IMR-90 (cell line): ENCODE data around the gene ADGRL3. TPM values are rescaled to one million over a fixed set of nuclear protein-coding genes. Genes with fewer than 3 reads are reported as not detected.
"Not testable (repeated sequence)": the region's sequence is repeated elsewhere in the genome, so short reads cannot be mapped to it uniquely, and the experiment has no call there.

Experiments
- ATAC-seq: fragments of 200-7000 bp; cut with Tn5 transposase; 2 replicates; pipeline ENCODE4 v1.9.1; 2020; ENCODE audit warnings: low read depth, mild to moderate bottlenecking, moderate library complexity
- BruUV-seq: library from RNA; stranded (reverse); fragments of 400-500 nt; replicated peaks from 2 replicates; lab custom pipeline; 2021; lab: Mats Ljungman, UMichigan
- CTCF ChIA-PET: fragments of 300-600 bp; formaldehyde crosslinking; extraction: SDS; loops from one replicate; lab custom pipeline; 2021; ENCODE audit warnings: antibody characterized with exemption; lab: Yijun Ruan, JAX
- POLR2A ChIA-PET: fragments of 300-600 bp; sonication (Branson Sonifier 250); formaldehyde crosslinking; loops from one replicate; lab custom pipeline; 2022; ENCODE audit warnings: antibody characterized with exemption; ENCODE audit not compliant: unreplicated experiment; lab: Charles Lee
- DNase-seq: peaks from one replicate; pipeline ENCODE4 v3.0.0; 2013
- H2AFZ ChIP-seq: replicated peaks from 2 replicates; pipeline ENCODE3; 2013; ENCODE audit warnings: low read length, mild to moderate bottlenecking; ENCODE audit not compliant: poor library complexity
- H2AK5ac ChIP-seq: 2 replicates; pipeline ENCODE4 v1.6.1; 2013; ENCODE audit warnings: low read depth, low read length, inconsistent platforms
- H2AK9ac ChIP-seq: replicated peaks from 2 replicates; pipeline ENCODE3; 2013; ENCODE audit warnings: mild to moderate bottlenecking, low read depth, low read length, moderate library complexity; ENCODE audit not compliant: poor library complexity
- H2BK120ac ChIP-seq: 2 replicates; pipeline ENCODE4 v1.6.1; 2013; ENCODE audit warnings: low read depth, low read length, inconsistent platforms
- H2BK15ac ChIP-seq: 3 replicates; pipeline ENCODE4 v1.6.1; 2013; ENCODE audit warnings: low read depth, low read length, inconsistent platforms
- H2BK20ac ChIP-seq: 2 replicates; pipeline ENCODE4 v1.6.1; 2013; ENCODE audit warnings: low read depth, mild to moderate bottlenecking, inconsistent platforms, low read length, moderate library complexity
- H2BK5ac ChIP-seq: 2 replicates; pipeline ENCODE4 v1.6.1; 2013; ENCODE audit warnings: mild to moderate bottlenecking, low read depth, low read length, inconsistent platforms; ENCODE audit not compliant: poor library complexity, severe bottlenecking
- H3K14ac ChIP-seq: replicated peaks from 2 replicates; pipeline ENCODE4 v1.6.1; 2013; ENCODE audit warnings: low read depth, low read length, inconsistent platforms
- H3K18ac ChIP-seq: 2 replicates; pipeline ENCODE4 v1.6.1; 2013; ENCODE audit warnings: low read depth, low read length, control low read depth
- H3K23ac ChIP-seq: 2 replicates; pipeline ENCODE4 v1.6.1; 2013; ENCODE audit warnings: low read depth, low read length, inconsistent platforms
- H3K27ac ChIP-seq: 2 replicates; pipeline ENCODE4 v1.5.1; 2013; ENCODE audit warnings: mild to moderate bottlenecking, control low read depth, low read length; ENCODE audit not compliant: insufficient read depth
- H3K27me3 ChIP-seq: 2 replicates; pipeline ENCODE4 v1.6.1; 2013; ENCODE audit warnings: low read length; ENCODE audit not compliant: control insufficient read depth, insufficient read depth
- H3K36me3 ChIP-seq: 2 replicates; pipeline ENCODE4 v1.6.1; 2013; ENCODE audit warnings: low read length, mixed read lengths; ENCODE audit not compliant: control insufficient read depth, insufficient read depth
- H3K4ac ChIP-seq: 2 replicates; pipeline ENCODE4 v1.6.1; 2013; ENCODE audit warnings: low read depth, low read length, inconsistent platforms
- H3K4me1 ChIP-seq: 2 replicates; pipeline ENCODE4 v1.6.1; 2013; ENCODE audit warnings: low read length, mixed read lengths; ENCODE audit not compliant: control insufficient read depth, insufficient read depth
- H3K4me2 ChIP-seq: 2 replicates; pipeline ENCODE4 v1.6.1; 2013; ENCODE audit warnings: low read depth, mild to moderate bottlenecking, control low read depth, low read length, moderate library complexity
- H3K4me3 ChIP-seq: 2 replicates; pipeline ENCODE4 v1.5.1; 2013; ENCODE audit warnings: low read depth, mild to moderate bottlenecking, control low read depth, low read length, moderate library complexity; ENCODE audit not compliant: insufficient read depth
- H3K56ac ChIP-seq: 2 replicates; pipeline ENCODE4 v1.6.1; 2013; ENCODE audit warnings: low read length, inconsistent platforms; ENCODE audit not compliant: insufficient read depth; ENCODE audit errors: extremely low read depth
- H3K79me1 ChIP-seq, 2 experiments: 2 replicates each; pipeline ENCODE4 v1.6.1; 2013; ENCODE audit warnings: low read length in 2 of 2, inconsistent platforms in 1 of 2, low read depth in 1 of 2
- H3K9ac ChIP-seq: 2 replicates; pipeline ENCODE4 v1.6.1; 2013; ENCODE audit warnings: low read depth, low read length, control low read depth
- H3K9me1 ChIP-seq: 2 replicates; pipeline ENCODE4 v1.6.1; 2013; ENCODE audit warnings: low read length, inconsistent platforms; ENCODE audit not compliant: insufficient read depth
- H3K9me3 ChIP-seq: 2 replicates; pipeline ENCODE4 v1.6.1; 2013; ENCODE audit warnings: low read length; ENCODE audit not compliant: control insufficient read depth, insufficient read depth
- H4K20me1 ChIP-seq: 2 replicates; pipeline ENCODE4 v1.6.1; 2013; ENCODE audit warnings: low read length, inconsistent platforms; ENCODE audit not compliant: insufficient read depth
- H4K5ac ChIP-seq: 2 replicates; pipeline ENCODE4 v1.6.1; 2013; ENCODE audit warnings: mild to moderate bottlenecking, low read depth, low read length, control low read depth
- H4K8ac ChIP-seq, 2 experiments: 2 replicates each; pipeline ENCODE4 v1.6.1; 2013; ENCODE audit warnings: low read depth in 2 of 2, low read length in 2 of 2, control low read depth in 1 of 2, inconsistent platforms in 1 of 2
- H4K91ac ChIP-seq: 2 replicates; pipeline ENCODE4 v1.6.1; 2013; ENCODE audit warnings: low read depth, low read length, inconsistent platforms; ENCODE audit not compliant: insufficient read depth
- BHLHE40 ChIP-seq: fragments of 150-350 bp; IDR thresholded peaks from 2 replicates; pipeline ENCODE4 v1.6.1; 2016; ENCODE audit warnings: mild to moderate bottlenecking, low read depth, low read length
- CHD1 ChIP-seq: IDR thresholded peaks from 2 replicates; pipeline ENCODE4 v1.6.1; 2012; ENCODE audit warnings: low read depth, low read length, improper control_type of control experiment
- FOS ChIP-seq: fragments of 150-350 bp; IDR thresholded peaks from 2 replicates; pipeline ENCODE4 v1.6.1; 2016; ENCODE audit warnings: low read depth, low read length
- MAFK ChIP-seq: IDR thresholded peaks from 2 replicates; pipeline ENCODE4 v1.6.1; 2012; ENCODE audit warnings: low read depth, low read length, improper control_type of control experiment
- RCOR1 ChIP-seq: IDR thresholded peaks from 2 replicates; pipeline ENCODE4 v1.6.1; 2012; ENCODE audit warnings: mild to moderate bottlenecking, low read length, improper control_type of control experiment; ENCODE audit not compliant: insufficient replicate concordance
- SMC3 ChIP-seq: fragments of 150-350 bp; IDR thresholded peaks from 2 replicates; pipeline ENCODE4 v1.6.1; 2016; ENCODE audit warnings: low read depth, mild to moderate bottlenecking, antibody characterized with exemption, low read length, moderate library complexity
- WGBS, 2 experiments: methylation state at CpG; one replicate each; pipeline versions ENCODE4 v1.1.5 to v1.1.7; 2013; ENCODE audit warnings: missing lambda C conversion rate in 2 of 2; ENCODE audit not compliant: insufficient read length in 1 of 2; ENCODE audit errors: extremely low coverage in 2 of 2; 5-methylcytosine and 5-hydroxymethylcytosine counted together
- dilution Hi-C: fragments of 300-500 bp; cut with HindIII; formaldehyde crosslinking; loops from one replicate; pipeline ENCODE4 v1.14.3; 2018; ENCODE audit warnings: low sequenced_read_pairs; ENCODE audit not compliant: unreplicated experiment
- in situ Hi-C: fragments of 300-500 bp; cut with MboI; formaldehyde crosslinking; loops from 3 replicates; pipeline ENCODE4 v1.14.3; 2019; ENCODE audit warnings: low sequenced_read_pairs, inconsistent platforms, mixed read lengths
- intact Hi-C: fragments of 100-400 bp; cut with micrococcal nuclease; formaldehyde crosslinking; loops from 2 replicates; pipeline ENCODE4 v1.10.0; 2022
- polyA plus RNA-seq, 3 experiments: library from polyadenylated mRNA; depleted of rRNA; stranded (reverse); fragments of >200 nt; gene quantifications; 2 replicates each; pipeline ENCODE4 v1.2.3, GENCODE V29; 2012; ENCODE audit warnings: low replicate concordance in 1 of 3
- total RNA-seq: library from RNA; depleted of rRNA; stranded (reverse); fragments of >200 nt; gene quantifications from 2 replicates; pipeline ENCODE4 v1.2.3, GENCODE V29; 2012
- TF ChIP-seq, protein P1 (sequence below): fragments of 150-350 bp; IDR thresholded peaks from 2 replicates; pipeline ENCODE4 v1.6.1; 2017; ENCODE audit warnings: mild to moderate bottlenecking, antibody characterized with exemption, low read length, low read depth
- TF ChIP-seq, protein P2 (sequence below): fragments of 150-350 bp; IDR thresholded peaks from 2 replicates; pipeline ENCODE4 v1.6.1; 2016; ENCODE audit warnings: low read depth, mild to moderate bottlenecking, low read length, moderate library complexity, borderline replicate concordance

ADGRL3 gene
- total and polyA plus RNA-seq, 2 of the 4 experiments (the other 2 are of a cell fraction) = 0.46 to 2.5 TPM

DNA sequence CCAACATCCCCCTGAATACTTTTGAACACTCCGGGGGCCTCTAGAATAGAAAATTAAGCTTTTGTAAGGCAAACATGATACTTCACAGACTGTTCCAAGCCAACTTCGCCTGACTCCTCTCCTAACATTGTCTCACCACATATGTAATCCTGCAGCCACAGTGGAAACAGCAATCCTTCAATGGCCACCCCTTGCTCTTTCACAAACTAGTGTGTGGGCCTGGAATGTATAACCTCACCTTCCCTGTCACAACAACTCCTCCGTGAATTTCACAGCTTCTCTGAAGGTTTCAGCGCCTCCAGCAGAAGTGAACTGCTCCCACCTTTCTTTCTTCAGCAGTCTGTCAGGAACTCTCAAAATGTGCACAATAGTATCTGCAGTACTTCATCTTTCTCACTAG lies 185.1 kb downstream of the ADGRL3 start:
- Histone ChIP-seq H3K4me3 (no peak overlapping the region), H3K56ac (no peak overlapping the region), H2AFZ (no peak overlapping the region), H4K91ac (no peak overlapping the region), H4K5ac (no peak overlapping the region), H3K4me1 (no peaks in the 10 kb centered on the region), H3K9me3 (no peaks in the 10 kb centered on the region), H3K36me3 (no peaks in the 10 kb centered on the region), H3K4ac (no peak overlapping the region), H2BK120ac (no peak overlapping the region), H2BK15ac (no peak overlapping the region), H3K79me1 (no peaks in the 10 kb centered on the region), H3K27ac (no peak overlapping the region), H3K4me2 (no peak overlapping the region), H2AK5ac (no peak overlapping the region), H3K9ac (no peak overlapping the region), H2AK9ac (no peak overlapping the region), H3K27me3 (no peaks in the 10 kb centered on the region), H2BK20ac (no peak overlapping the region), H4K20me1 (no peaks in the 10 kb centered on the region), H3K23ac (no peak overlapping the region), H2BK5ac (no peak overlapping the region), H3K14ac (no peak overlapping the region), H3K18ac (no peak overlapping the region), H3K9me1 (no peaks in the 10 kb centered on the region), H4K8ac (no peak overlapping the region)
- POLR2A ChIA-PET = no interaction called here
- ATAC-seq = no peak
- in situ Hi-C loops (no loop called here), dilution Hi-C loops (no loop called here), intact Hi-C loops (no loop called here)
- CTCF ChIA-PET = no interaction called here
- WGBS, 2 experiments = 48% methylated on average over 2 of the region's 4 CpGs; no CpG with 5 or more reads in 1 of the 2 experiments
- BruUV-seq = no TSS peak
- TF ChIP-seq, protein P1, sequence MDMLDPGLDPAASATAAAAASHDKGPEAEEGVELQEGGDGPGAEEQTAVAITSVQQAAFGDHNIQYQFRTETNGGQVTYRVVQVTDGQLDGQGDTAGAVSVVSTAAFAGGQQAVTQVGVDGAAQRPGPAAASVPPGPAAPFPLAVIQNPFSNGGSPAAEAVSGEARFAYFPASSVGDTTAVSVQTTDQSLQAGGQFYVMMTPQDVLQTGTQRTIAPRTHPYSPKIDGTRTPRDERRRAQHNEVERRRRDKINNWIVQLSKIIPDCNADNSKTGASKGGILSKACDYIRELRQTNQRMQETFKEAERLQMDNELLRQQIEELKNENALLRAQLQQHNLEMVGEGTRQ = no peak
- TF ChIP-seq FOS (no peak), RCOR1 (no peak), CHD1 (no peak), BHLHE40 (no peak), SMC3 (no peak), MAFK (no peak)
- TF ChIP-seq, protein P2, sequence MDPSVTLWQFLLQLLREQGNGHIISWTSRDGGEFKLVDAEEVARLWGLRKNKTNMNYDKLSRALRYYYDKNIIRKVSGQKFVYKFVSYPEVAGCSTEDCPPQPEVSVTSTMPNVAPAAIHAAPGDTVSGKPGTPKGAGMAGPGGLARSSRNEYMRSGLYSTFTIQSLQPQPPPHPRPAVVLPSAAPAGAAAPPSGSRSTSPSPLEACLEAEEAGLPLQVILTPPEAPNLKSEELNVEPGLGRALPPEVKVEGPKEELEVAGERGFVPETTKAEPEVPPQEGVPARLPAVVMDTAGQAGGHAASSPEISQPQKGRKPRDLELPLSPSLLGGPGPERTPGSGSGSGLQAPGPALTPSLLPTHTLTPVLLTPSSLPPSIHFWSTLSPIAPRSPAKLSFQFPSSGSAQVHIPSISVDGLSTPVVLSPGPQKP = no peak
- no peak for DNase-seq

DNA sequence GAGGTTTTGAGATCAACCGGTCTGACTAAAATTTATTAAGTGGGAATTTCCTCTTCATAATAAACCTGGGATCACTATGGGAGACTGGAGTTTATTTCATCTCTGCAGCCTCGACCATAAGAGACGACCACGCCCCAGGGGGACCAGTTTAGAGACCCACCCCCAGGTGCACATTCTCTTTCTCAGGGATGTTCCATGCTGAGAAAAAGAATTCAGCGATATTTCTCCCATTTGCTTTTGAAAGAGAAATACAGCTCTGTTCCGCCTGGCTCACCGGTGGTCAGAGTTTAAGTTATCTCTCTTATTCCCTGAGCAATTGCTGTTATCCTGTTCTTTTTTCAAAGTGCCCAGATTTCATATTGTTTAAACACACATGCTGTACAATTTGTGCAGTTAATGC lies 187.2 kb downstream of the ADGRL3 start:
- H3K56ac ChIP-seq, H2BK20ac ChIP-seq, H4K5ac ChIP-seq, H3K9me1 ChIP-seq, H3K27me3 ChIP-seq, H3K27ac ChIP-seq, H3K23ac ChIP-seq, H3K9ac ChIP-seq, in situ Hi-C loops, H4K20me1 ChIP-seq, H4K8ac ChIP-seq, H3K18ac ChIP-seq, H2BK5ac ChIP-seq, ATAC-seq, H4K91ac ChIP-seq, H3K4me2 ChIP-seq, BruUV-seq, DNase-seq, dilution Hi-C loops, H3K14ac ChIP-seq, H2AFZ ChIP-seq, POLR2A ChIA-PET, intact Hi-C loops, H2AK9ac ChIP-seq, H3K4me1 ChIP-seq, CTCF ChIA-PET, H2BK120ac ChIP-seq, H2BK15ac ChIP-seq, H3K4ac ChIP-seq, H3K36me3 ChIP-seq, H3K4me3 ChIP-seq, H2AK5ac ChIP-seq, H3K79me1 ChIP-seq, H3K9me3 ChIP-seq: not testable (repeated sequence)
- WGBS, 2 experiments = no CpG with 5 or more reads among the region's 7 CpGs
